ENCODE data around the gene NOX5.

DNA sequence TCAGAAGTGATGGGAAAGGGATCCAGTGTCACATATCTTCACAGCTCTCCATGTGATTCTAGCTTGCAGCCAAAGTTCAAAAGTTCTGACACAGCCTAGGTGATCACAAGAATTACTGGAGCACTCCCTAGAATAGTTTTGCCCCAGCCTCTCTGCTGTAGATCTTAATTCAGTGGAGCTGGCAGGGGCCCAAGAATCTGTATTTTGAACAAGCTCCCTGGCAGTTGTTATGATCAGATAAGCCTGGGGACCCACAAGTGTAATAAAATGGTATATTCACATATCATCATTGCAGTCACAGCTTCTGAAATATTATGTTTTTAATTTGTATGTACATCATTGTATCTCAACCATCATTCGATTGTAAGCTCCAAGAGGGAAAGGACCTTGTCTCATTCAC lies 62.3 kb downstream of the NOX5 start:
- TF ChIP-seq CTCF (IDR thresholded peaks at IDR 0.05; ENCODE audit: low read depth, low read length) (no peak), EZH2phosphoT487 (IDR thresholded peaks at IDR 0.05; ENCODE audit: low read depth) (no peak)
